Neural cell (in vitro differentiated cells): Measurements from ENCODE around the gene KCND2. TPM values are rescaled to one million over a fixed set of nuclear protein-coding genes. Genes with fewer than 3 reads are reported as not detected.

Experiments used
- H2AFZ ChIP-seq: fragments of 200-600, 300-800 bp; sonication (generic), shearing (Covaris generic); 2 replicates; pipeline ENCODE4 v1.6.0; 2014; ENCODE audit warnings: low read depth, mild to moderate bottlenecking, antibody characterized with exemption, low read length, moderate library complexity
- H3F3A ChIP-seq: fragments of 200-600 bp; shearing (Covaris generic); 2 replicates; pipeline ENCODE4 v1.6.1; 2016; ENCODE audit warnings: mild to moderate bottlenecking, moderate library complexity, mixed read lengths, antibody characterized with exemption, low read length; ENCODE audit not compliant: insufficient read depth, poor library complexity, severe bottlenecking
- H3K27ac ChIP-seq: fragments of 200-600, 300-800 bp; sonication (generic), shearing (Covaris generic); 2 replicates; pipeline ENCODE4 v1.5.1; 2014; ENCODE audit warnings: mild to moderate bottlenecking, low read length, moderate library complexity
- H3K27me3 ChIP-seq: fragments of 300-800, 200-600 bp; sonication (generic), shearing (Covaris generic); 2 replicates; pipeline ENCODE4 v1.6.0; 2014; ENCODE audit warnings: mild to moderate bottlenecking, low read depth, low read length, moderate library complexity; ENCODE audit not compliant: insufficient read depth
- H3K36me3 ChIP-seq: fragments of 300-800, 200-600 bp; sonication (generic), shearing (Covaris generic); 2 replicates; pipeline ENCODE4 v1.5.1; 2014; ENCODE audit warnings: mild to moderate bottlenecking, antibody characterized with exemption, low read length, moderate library complexity; ENCODE audit not compliant: insufficient read depth
- H3K4me2 ChIP-seq: fragments of 300-800, 200-600 bp; sonication (generic), shearing (Covaris generic); 2 replicates; pipeline ENCODE4 v1.6.0; 2014; ENCODE audit warnings: mild to moderate bottlenecking, low read length
- H3K4me3 ChIP-seq: fragments of 300-800, 200-600 bp; sonication (generic), shearing (Covaris generic); 2 replicates; pipeline ENCODE4 v1.5.1; 2014; ENCODE audit warnings: mild to moderate bottlenecking, low read length, moderate library complexity
- H3K79me2 ChIP-seq: fragments of 200-600 bp; shearing (Covaris generic); replicated peaks from 2 replicates; pipeline ENCODE4 v1.6.0; 2014; ENCODE audit warnings: mild to moderate bottlenecking, low read length, moderate library complexity; ENCODE audit not compliant: insufficient read depth
- H3K9ac ChIP-seq: fragments of 300-800, 200-600 bp; sonication (generic), shearing (Covaris generic); 2 replicates; pipeline ENCODE4 v1.6.1; 2016; ENCODE audit warnings: mild to moderate bottlenecking, low read length, mixed read lengths
- H3K9me2 ChIP-seq: fragments of 200-600 bp; shearing (Covaris generic); 2 replicates; pipeline ENCODE4 v1.6.1; 2016; ENCODE audit warnings: mild to moderate bottlenecking, low read length, mixed read lengths; ENCODE audit not compliant: insufficient read depth
- H3K9me3 ChIP-seq: fragments of 200-600, 300-800 bp; sonication (generic), shearing (Covaris generic); 2 replicates; pipeline ENCODE4 v1.6.1; 2016; ENCODE audit warnings: mild to moderate bottlenecking, mixed run types, low read length, moderate library complexity, mixed read lengths
- H4K20me1 ChIP-seq: fragments of 200-600 bp; shearing (Covaris generic); 2 replicates; pipeline ENCODE4 v1.6.1; 2016; ENCODE audit warnings: mild to moderate bottlenecking, mixed run types; ENCODE audit not compliant: insufficient read depth
- EP300 ChIP-seq: fragments of 450-650 bp; conservative IDR thresholded peaks from 2 replicates; pipeline ENCODE4 v1.6.1; 2014; ENCODE audit warnings: antibody characterized with exemption, mild to moderate bottlenecking, moderate library complexity; ENCODE audit not compliant: poor library complexity, severe bottlenecking
- EZH2 ChIP-seq: fragments of 200-600, 300-800 bp; shearing (Covaris generic), sonication (generic); IDR thresholded peaks from 2 replicates; pipeline ENCODE4 v1.6.1; 2014; ENCODE audit warnings: antibody characterized with exemption, low read length, borderline replicate concordance, mild to moderate bottlenecking; ENCODE audit not compliant: insufficient read depth, poor library complexity, severe bottlenecking
- MXI1 ChIP-seq: fragments of 450-650 bp; conservative IDR thresholded peaks from 2 replicates; pipeline ENCODE4 v1.6.1; 2014; ENCODE audit warnings: antibody characterized with exemption, mild to moderate bottlenecking; ENCODE audit not compliant: poor library complexity, severe bottlenecking
- POLR2AphosphoS5 ChIP-seq: IDR thresholded peaks from 2 replicates; pipeline ENCODE4 v1.6.1; 2012
- RAD21 ChIP-seq: fragments of 450-650 bp; conservative IDR thresholded peaks from 2 replicates; pipeline ENCODE4 v1.6.1; 2014; ENCODE audit warnings: antibody characterized with exemption, mild to moderate bottlenecking, moderate library complexity
- REST ChIP-seq: IDR thresholded peaks from 2 replicates; pipeline ENCODE4 v1.6.1; 2012; ENCODE audit warnings: borderline replicate concordance
- SMC3 ChIP-seq: fragments of 450-650 bp; conservative IDR thresholded peaks from 2 replicates; pipeline ENCODE4 v1.6.1; 2014; ENCODE audit warnings: antibody characterized with exemption, mild to moderate bottlenecking, moderate library complexity; ENCODE audit not compliant: poor library complexity
- TAF1 ChIP-seq: IDR thresholded peaks from 2 replicates; pipeline ENCODE4 v1.6.1; 2012; ENCODE audit warnings: low read depth
- polyA plus RNA-seq: library from polyadenylated mRNA; depleted of rRNA; stranded (reverse); fragments of >200 nt; gene quantifications from 2 replicates; pipeline ENCODE4 v1.2.3, GENCODE V29; 2014
- TF ChIP-seq, protein P1 (sequence below): fragments of 450-650 bp; IDR thresholded peaks from 2 replicates; pipeline ENCODE4 v1.5.1; 2014; ENCODE audit warnings: antibody characterized with exemption, mild to moderate bottlenecking, moderate library complexity; ENCODE audit not compliant: poor library complexity, severe bottlenecking

KCND2 gene
- polyA plus RNA-seq, 1 donor from 2014 or later, result 11.0 TPM

- H4K20me1 ChIP-seq, result no peaks in the 10 kb centered on the region
- no peak overlapping the region for H3K27ac ChIP-seq
- H2AFZ ChIP-seq, result no peak overlapping the region
- H3K9me2 ChIP-seq, result no peaks in the 10 kb centered on the region
- H3K36me3 ChIP-seq, result no peaks in the 10 kb centered on the region
- H3F3A ChIP-seq, result no peaks in the 10 kb centered on the region
- no peaks in the 10 kb centered on the region for H3K79me2 ChIP-seq
- no peak overlapping the region for H3K9ac ChIP-seq
- H3K4me3 ChIP-seq, result no peak overlapping the region
- TF ChIP-seq SMC3, result no peak
- no peak for TF ChIP-seq EP300
- TF ChIP-seq RAD21, result no peak
- no peak for TF ChIP-seq POLR2AphosphoS5
- no peak for TF ChIP-seq TAF1
- no peak for TF ChIP-seq MXI1
- TF ChIP-seq EZH2, result no peak
- TF ChIP-seq, protein P1, sequence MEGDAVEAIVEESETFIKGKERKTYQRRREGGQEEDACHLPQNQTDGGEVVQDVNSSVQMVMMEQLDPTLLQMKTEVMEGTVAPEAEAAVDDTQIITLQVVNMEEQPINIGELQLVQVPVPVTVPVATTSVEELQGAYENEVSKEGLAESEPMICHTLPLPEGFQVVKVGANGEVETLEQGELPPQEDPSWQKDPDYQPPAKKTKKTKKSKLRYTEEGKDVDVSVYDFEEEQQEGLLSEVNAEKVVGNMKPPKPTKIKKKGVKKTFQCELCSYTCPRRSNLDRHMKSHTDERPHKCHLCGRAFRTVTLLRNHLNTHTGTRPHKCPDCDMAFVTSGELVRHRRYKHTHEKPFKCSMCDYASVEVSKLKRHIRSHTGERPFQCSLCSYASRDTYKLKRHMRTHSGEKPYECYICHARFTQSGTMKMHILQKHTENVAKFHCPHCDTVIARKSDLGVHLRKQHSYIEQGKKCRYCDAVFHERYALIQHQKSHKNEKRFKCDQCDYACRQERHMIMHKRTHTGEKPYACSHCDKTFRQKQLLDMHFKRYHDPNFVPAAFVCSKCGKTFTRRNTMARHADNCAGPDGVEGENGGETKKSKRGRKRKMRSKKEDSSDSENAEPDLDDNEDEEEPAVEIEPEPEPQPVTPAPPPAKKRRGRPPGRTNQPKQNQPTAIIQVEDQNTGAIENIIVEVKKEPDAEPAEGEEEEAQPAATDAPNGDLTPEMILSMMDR, result no peak
- no peak for TF ChIP-seq REST
- H3K9me3 ChIP-seq, result no peaks in the 10 kb centered on the region
- H3K27me3 ChIP-seq, result no peaks in the 10 kb centered on the region
- no peak overlapping the region for H3K4me2 ChIP-seq
Measured at GRCh38 chr7:120743128-120743527, 470.2 kb downstream of the KCND2 start.

DNA sequence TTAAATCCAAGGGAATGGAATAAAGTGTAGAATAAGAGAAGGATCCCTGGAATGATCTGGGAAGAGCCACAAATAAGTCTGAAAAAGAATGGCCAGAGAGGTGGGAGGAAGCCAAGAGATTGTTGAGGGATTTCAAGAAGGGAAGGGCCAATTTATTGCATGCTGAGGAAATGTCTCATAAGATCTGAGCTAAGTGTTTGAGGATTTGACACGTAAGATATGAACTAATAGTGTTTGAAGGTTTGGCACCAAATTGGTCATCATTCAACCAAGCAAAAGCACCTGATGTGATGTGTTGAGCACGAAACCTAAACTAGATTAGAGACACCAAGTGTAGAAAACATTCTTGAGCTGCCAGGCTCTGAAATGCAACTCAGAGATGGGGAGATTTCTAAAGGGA lies 487.1 kb downstream of the KCND2 start:
- TF ChIP-seq POLR2AphosphoS5 (no peak), MXI1 (no peak), EZH2 (no peak), TAF1 (no peak), RAD21 (no peak), SMC3 (no peak), EP300 (no peak), REST (no peak)
- TF ChIP-seq, protein P1, result no peak
- Histone ChIP-seq H3K9ac (no peak overlapping the region), H3F3A (no peaks in the 10 kb centered on the region), H3K27ac (no peak overlapping the region), H3K9me2 (no peaks in the 10 kb centered on the region), H3K9me3 (no peaks in the 10 kb centered on the region), H3K27me3 (no peaks in the 10 kb centered on the region), H3K79me2 (no peaks in the 10 kb centered on the region), H3K4me2 (no peak overlapping the region), H2AFZ (no peak overlapping the region), H4K20me1 (no peaks in the 10 kb centered on the region), H3K36me3 (no peaks in the 10 kb centered on the region), H3K4me3 (no peak overlapping the region)
